Neural crest cell (in vitro differentiated cells): ENCODE results near the gene DEFB129. TPM values are rescaled to one million over a fixed set of nuclear protein-coding genes. Genes with fewer than 3 reads are reported as not detected.

ENCODE experiments used
- DNase-seq: peaks from one replicate; pipeline ENCODE4 v3.0.0; 2021; ENCODE audit warnings: low read depth, mixed read lengths, low spot score
- H3K27ac Mint-ChIP-seq: one replicate; pipeline ENCODE4 v1.8.0; 2021; ENCODE audit warnings: mild to moderate bottlenecking, mixed read lengths; ENCODE audit not compliant: unreplicated experiment
- H3K27me3 Mint-ChIP-seq: 2 replicates; pipeline ENCODE4 v1.8.0; 2021; ENCODE audit warnings: low read depth, mild to moderate bottlenecking, mixed read lengths
- H3K36me3 Mint-ChIP-seq: 2 replicates; pipeline ENCODE4 v1.8.0; 2021; ENCODE audit warnings: low read depth, mild to moderate bottlenecking, mixed read lengths
- H3K4me1 Mint-ChIP-seq: 2 replicates; pipeline ENCODE4 v1.8.0; 2021; ENCODE audit warnings: mixed read lengths
- H3K4me3 Mint-ChIP-seq: one replicate; pipeline ENCODE4 v1.8.0; 2021; ENCODE audit warnings: mild to moderate bottlenecking, mixed read lengths
- H3K9me3 Mint-ChIP-seq: 2 replicates; pipeline ENCODE4 v1.8.0; 2021; ENCODE audit warnings: mixed read lengths
- total RNA-seq: library from RNA; stranded (reverse); gene quantifications from 2 replicates; pipeline ENCODE4 v1.2.1, GENCODE V29; 2021
- TF ChIP-seq, protein P1 (sequence below): fragments of 200-600 bp; sonication (generic); conservative IDR thresholded peaks from 2 replicates; pipeline ENCODE4 v1.5.0; 2021; ENCODE audit warnings: antibody characterized with exemption, mild to moderate bottlenecking

The DEFB129 gene
- total RNA-seq, 1 donor from 2014 or later, result not detected

DNA sequence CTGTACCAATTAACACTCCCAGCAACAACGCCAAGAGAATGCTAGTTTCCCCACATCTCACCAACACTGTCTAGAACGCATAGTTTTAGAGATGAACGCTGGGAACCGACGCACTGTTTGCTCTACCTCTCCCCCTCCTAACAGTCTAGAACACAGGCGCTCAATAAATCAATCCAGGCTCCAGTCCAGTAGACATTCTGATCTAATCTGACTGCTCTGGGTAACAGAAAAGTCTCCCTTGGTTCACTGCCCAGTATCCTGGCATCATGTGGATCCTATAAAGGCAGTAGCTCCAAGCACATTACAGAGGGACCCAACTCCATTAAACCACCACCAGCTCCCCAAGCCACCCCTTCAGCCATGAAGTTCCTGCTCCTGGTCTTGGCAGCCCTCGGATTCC lies 30.4 kb downstream of the DEFB129 start, which contains the start of gene DEFB132:
Gene DEFB132 (plus strand): TSS at position 306 of the 400 bp plus-strand sequence. CDS start 55 bp downstream, at position 361.
- Mint-ChIP-seq H3K27ac (no peak within 1 kb of the TSS), H3K27me3 (peaks cover 65% of the 10 kb centered on the region), H3K4me1 (no peaks in the 10 kb centered on the region), H3K36me3 (no peaks in the 10 kb centered on the region), H3K4me3 (no peak within 1 kb of the TSS), H3K9me3 (peaks cover 2% of the 10 kb centered on the region)
- TF ChIP-seq, protein P1, sequence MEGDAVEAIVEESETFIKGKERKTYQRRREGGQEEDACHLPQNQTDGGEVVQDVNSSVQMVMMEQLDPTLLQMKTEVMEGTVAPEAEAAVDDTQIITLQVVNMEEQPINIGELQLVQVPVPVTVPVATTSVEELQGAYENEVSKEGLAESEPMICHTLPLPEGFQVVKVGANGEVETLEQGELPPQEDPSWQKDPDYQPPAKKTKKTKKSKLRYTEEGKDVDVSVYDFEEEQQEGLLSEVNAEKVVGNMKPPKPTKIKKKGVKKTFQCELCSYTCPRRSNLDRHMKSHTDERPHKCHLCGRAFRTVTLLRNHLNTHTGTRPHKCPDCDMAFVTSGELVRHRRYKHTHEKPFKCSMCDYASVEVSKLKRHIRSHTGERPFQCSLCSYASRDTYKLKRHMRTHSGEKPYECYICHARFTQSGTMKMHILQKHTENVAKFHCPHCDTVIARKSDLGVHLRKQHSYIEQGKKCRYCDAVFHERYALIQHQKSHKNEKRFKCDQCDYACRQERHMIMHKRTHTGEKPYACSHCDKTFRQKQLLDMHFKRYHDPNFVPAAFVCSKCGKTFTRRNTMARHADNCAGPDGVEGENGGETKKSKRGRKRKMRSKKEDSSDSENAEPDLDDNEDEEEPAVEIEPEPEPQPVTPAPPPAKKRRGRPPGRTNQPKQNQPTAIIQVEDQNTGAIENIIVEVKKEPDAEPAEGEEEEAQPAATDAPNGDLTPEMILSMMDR, result no peak
- no peak for DNase-seq

DNA sequence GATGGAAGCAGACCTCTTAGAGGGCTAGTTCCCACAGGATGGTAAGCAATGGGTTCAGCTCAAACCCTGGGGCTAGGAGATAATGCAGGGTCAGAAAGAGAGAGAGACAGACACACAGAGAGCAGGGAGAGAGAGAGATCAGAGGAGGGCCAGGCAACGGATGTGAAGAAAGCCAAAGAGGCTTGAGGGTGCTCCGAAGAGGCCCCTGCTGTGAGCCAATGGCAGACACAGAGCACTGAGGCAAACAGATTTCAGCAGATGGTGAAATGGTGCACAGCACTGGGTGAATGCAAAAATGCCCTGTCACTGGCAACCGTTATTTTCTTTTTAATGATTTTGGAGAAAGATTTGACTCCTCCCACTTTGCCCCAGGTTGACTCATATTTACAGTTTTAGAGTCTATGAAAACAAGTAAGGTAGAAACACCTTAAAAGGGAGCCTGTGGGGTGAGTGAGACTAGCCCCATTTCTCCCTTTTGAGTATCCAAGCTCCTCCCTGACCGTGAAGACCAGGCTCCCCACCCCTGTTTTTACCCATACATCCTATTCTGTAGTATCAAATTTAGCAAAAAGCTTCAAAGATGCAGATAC lies 31.3 kb downstream of the DEFB129 start:
- Mint-ChIP-seq H3K27ac (no peak overlapping the region), H3K4me3 (no peak overlapping the region), H3K27me3 (peaks cover 71% of the 10 kb centered on the region), H3K4me1 (no peaks in the 10 kb centered on the region), H3K36me3 (no peaks in the 10 kb centered on the region), H3K9me3 (peaks cover 2% of the 10 kb centered on the region)
- TF ChIP-seq, protein P1, result no peak
- DNase-seq, result no peak

DNA sequence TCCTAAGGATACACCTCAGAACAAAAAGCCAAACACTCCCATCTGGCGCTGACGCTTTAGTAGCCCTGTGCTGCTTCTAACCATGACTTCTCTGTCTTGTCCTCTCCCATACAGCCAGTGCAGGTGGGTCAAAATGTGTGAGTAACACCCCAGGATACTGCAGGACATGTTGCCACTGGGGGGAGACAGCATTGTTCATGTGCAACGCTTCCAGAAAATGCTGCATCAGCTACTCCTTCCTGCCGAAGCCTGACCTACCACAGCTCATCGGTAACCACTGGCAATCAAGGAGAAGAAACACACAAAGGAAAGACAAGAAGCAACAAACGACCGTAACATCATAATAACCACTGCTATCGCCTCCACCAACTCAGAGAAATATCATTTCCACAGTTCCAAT lies 31.9 kb downstream of the DEFB129 start:
- TF ChIP-seq, protein P1, result no peak
- Mint-ChIP-seq H3K9me3 (peaks cover 2% of the 10 kb centered on the region), H3K4me1 (no peaks in the 10 kb centered on the region), H3K36me3 (no peaks in the 10 kb centered on the region), H3K27me3 (peaks cover 68% of the 10 kb centered on the region), H3K27ac (no peak overlapping the region), H3K4me3 (no peak overlapping the region)
- DNase-seq, result no peak

DNA sequence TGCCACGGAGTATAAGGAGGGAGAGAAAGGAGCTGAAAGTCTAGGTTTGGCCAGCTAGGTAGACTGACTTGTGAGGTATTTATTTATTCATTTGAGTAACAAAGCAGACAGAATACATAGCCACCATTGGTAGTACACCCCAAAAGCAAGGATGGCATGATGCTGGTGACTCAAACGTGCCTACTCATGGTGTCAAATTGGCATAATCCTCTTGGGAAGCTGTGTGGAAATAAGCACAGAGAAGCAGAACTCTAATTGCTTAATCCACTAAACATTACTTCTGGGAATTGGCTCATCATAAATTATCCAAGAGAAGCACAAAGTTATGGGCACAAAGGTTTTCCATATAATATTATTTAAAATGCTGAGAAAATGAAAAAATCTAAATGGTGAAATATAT lies 32.9 kb downstream of the DEFB129 start:
- no peaks in the 10 kb centered on the region for H3K36me3 Mint-ChIP-seq
- no peaks in the 10 kb centered on the region for H3K4me1 Mint-ChIP-seq
- H3K9me3 Mint-ChIP-seq, result no peaks in the 10 kb centered on the region
- no peak overlapping the region for H3K27ac Mint-ChIP-seq
- H3K4me3 Mint-ChIP-seq, result no peak overlapping the region
- DNase-seq, result no peak
- peaks cover 57% of the 10 kb centered on the region for H3K27me3 Mint-ChIP-seq
- TF ChIP-seq, protein P1, result no peak

DNA sequence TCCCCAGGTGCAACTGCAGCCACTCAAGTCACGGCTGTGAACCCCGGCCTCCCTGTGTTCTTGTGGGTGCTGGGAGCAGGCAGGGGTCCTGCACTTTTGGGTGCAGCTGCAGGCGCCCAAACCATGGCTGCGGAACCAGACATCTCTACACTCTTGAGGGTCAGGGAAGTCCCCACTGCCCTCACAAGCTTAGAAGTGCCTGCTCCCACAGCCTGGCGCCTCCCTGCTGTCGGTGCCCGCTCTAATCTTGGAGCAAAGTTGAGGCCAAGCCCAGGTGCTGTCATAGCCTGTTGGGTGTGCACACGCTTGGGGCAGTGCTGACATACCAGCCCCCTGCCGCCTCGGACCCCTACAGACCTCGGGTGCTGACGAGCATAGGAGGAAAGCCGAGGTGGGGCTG lies 36.6 kb downstream of the DEFB129 start:
- no peaks in the 10 kb centered on the region for H3K36me3 Mint-ChIP-seq
- no peaks in the 10 kb centered on the region for H3K9me3 Mint-ChIP-seq
- H3K27me3 Mint-ChIP-seq, result peaks cover 39% of the 10 kb centered on the region
- no peak for DNase-seq
- peaks cover 11% of the 10 kb centered on the region for H3K4me1 Mint-ChIP-seq
- TF ChIP-seq, protein P1, result no peak
- no peak overlapping the region for H3K27ac Mint-ChIP-seq
- no peak overlapping the region for H3K4me3 Mint-ChIP-seq
